ENCODE results near the gene RNASE13.

RNASE13 gene

GRCh38 chr14:21034707-21035106, at the start of gene RNASE13:
Gene RNASE13 (minus strand): TSS chr14:21034807. CDS start chr14:21034288, 519 bp downstream.
- DNase-seq: no peak

- DNase-seq: no peak
These were observed 49.8 kb upstream of the RNASE13 start for GRCh38 chr14:21084396-21084795.

GRCh38 chr14:21083565-21084325, 49.1 kb upstream of the RNASE13 start:
- DNase-seq: no peak

- DNase-seq: no peak
These were observed 47.0 kb upstream of the RNASE13 start for GRCh38 chr14:21081521-21082142.

GRCh38 chr14:21078726-21079125, 44.1 kb upstream of the RNASE13 start:
- DNase-seq: no peak

GRCh38 chr14:21078287-21078686, 43.7 kb upstream of the RNASE13 start:
- DNase-seq: no peak

- no peak for DNase-seq
These were observed 43.1 kb upstream of the RNASE13 start for GRCh38 chr14:21077672-21078071.

GRCh38 chr14:21075719-21076437, 41.3 kb upstream of the RNASE13 start:
- no peak for DNase-seq

- no peak for DNase-seq
These were observed 40.0 kb upstream of the RNASE13 start for GRCh38 chr14:21074398-21075272.

- no peak for DNase-seq
These were observed 39.3 kb upstream of the RNASE13 start for GRCh38 chr14:21073921-21074320.

- no peak for DNase-seq
These were observed 38.3 kb upstream of the RNASE13 start for GRCh38 chr14:21072781-21073339.

- DNase-seq: no peak
These were observed 37.4 kb upstream of the RNASE13 start for GRCh38 chr14:21072031-21072473.

GRCh38 chr14:21071225-21072030, 36.8 kb upstream of the RNASE13 start:
- peak; percentile 64 for DNase-seq

- DNase-seq: peak; percentile 26
These were observed 36.1 kb upstream of the RNASE13 start for GRCh38 chr14:21070610-21071224.

GRCh38 chr14:21070083-21070609, 35.5 kb upstream of the RNASE13 start, which contains the start of gene ARHGEF40:
Gene ARHGEF40 (plus strand): TSS chr14:21070304. CDS start chr14:21070397, 93 bp downstream.
- no peak for DNase-seq

GRCh38 chr14:21069388-21070082, 34.9 kb upstream of the RNASE13 start:
- DNase-seq: peak; percentile 14

GRCh38 chr14:21068521-21069387, 34.1 kb upstream of the RNASE13 start:
- DNase-seq: peak; percentile 71

GRCh38 chr14:21066882-21067502, 32.4 kb upstream of the RNASE13 start:
- DNase-seq: peak; percentile 7

Data from DMS153 (cell line).